Measurements from ENCODE around the gene FREM1. TPM values are rescaled to one million over a fixed set of nuclear protein-coding genes. Genes with fewer than 3 reads are reported as not detected.

The FREM1 gene
- total RNA-seq, 1 donor from 2014 or later, result 7.0 TPM

DNA sequence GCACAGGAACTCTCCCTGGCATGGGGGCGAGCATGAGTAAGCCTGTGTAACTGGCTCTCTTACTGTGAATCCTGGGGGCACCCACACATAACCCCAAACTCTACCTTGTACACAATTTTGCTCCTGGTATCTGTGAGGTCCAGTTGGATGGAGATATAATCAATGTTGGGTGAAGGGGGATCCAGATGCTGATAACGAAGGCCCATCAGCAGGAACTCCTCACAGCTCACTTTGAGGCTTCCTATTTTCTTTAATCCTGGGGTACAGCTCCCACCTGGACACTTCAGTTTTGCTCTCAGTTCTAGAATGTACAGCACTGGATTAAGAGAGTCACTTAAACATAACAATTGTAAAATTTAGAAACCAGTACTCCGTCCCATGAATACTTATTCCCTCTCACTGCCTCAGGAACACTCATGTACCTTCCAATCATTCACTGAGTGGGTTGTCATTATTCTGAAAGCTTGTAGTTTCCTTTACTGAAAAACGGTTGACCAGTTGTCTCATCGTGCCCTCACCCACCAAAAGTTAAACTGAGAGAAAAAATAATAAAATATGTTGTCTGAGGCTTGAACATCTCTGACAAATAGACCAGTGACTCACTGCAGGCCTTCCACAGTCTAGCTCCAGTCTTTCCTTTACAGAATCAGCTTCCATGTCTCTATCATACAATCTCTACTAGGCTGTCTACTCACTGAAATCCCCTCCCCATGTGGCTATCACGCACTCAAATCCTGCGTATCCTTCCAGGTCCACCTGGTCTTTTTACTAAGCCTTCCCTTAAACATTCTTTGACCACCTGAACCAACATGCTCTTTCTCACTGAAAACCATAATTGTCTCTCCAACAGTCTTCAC is 52.6 kb downstream of the FREM1 start:
- Histone ChIP-seq H3K9me3 (no peaks in the 10 kb centered on the region), H3K4me3 (no peak overlapping the region), H3K36me3 (no peaks in the 10 kb centered on the region), H3K27ac (no peak overlapping the region), H3K4me1 (no peaks in the 10 kb centered on the region), H3K27me3 (no peaks in the 10 kb centered on the region)
- DNase-seq, result no peak
- TF ChIP-seq, protein P1, sequence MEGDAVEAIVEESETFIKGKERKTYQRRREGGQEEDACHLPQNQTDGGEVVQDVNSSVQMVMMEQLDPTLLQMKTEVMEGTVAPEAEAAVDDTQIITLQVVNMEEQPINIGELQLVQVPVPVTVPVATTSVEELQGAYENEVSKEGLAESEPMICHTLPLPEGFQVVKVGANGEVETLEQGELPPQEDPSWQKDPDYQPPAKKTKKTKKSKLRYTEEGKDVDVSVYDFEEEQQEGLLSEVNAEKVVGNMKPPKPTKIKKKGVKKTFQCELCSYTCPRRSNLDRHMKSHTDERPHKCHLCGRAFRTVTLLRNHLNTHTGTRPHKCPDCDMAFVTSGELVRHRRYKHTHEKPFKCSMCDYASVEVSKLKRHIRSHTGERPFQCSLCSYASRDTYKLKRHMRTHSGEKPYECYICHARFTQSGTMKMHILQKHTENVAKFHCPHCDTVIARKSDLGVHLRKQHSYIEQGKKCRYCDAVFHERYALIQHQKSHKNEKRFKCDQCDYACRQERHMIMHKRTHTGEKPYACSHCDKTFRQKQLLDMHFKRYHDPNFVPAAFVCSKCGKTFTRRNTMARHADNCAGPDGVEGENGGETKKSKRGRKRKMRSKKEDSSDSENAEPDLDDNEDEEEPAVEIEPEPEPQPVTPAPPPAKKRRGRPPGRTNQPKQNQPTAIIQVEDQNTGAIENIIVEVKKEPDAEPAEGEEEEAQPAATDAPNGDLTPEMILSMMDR (IDR thresholded peaks at IDR 0.05), result no peak
- ATAC-seq, result no peak
- intact Hi-C loops (cut with DNase I), result no loop called here

DNA sequence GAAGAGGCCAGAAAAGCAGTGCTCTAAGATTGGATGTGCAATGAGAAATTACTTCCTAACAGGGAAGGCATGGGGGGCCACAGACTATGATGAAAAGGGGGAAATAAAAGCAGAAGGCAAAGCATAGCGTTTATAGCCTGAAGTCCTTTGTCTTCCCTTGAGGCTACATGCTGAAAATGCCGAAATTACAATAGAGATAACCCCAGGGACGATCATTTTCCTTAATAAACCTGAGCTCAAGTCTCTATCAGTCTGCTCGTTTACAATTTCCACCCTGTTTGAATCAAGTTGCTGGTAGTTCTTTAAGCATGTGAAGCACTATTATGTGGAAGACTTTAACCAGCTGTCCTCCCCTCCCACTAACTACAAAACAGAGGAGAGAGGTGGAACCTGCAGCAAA is 60.4 kb downstream of the FREM1 start:
- Histone ChIP-seq H3K4me1 (no peaks in the 10 kb centered on the region), H3K27me3 (no peaks in the 10 kb centered on the region), H3K9me3 (no peaks in the 10 kb centered on the region), H3K27ac (no peak overlapping the region), H3K36me3 (no peaks in the 10 kb centered on the region), H3K4me3 (no peak overlapping the region)
- intact Hi-C loops (cut with DNase I), result no loop called here
- ATAC-seq (no peak), DNase-seq (no peak)
- TF ChIP-seq, protein P1 (IDR thresholded peaks at IDR 0.05), result no peak

DNA sequence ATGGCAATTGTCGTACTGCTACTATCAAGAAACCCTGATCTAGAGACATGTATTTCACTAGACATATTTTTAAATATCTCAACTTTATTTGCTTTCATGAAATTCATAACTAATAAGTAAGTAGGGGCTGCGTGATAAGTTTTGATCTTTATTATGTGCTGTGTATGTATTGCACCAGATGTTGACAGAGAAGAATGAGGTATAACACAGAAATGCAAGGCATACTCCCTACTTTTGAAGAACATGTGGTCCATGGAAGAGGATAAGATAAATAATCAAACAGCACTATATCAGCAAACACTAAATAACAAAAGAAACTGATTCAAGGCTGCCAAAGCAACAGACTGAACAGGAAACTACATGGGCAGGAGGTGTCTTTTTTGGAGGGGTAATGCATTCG is 60.9 kb downstream of the FREM1 start:
- H3K27me3 ChIP-seq, result no peaks in the 10 kb centered on the region
- intact Hi-C loops (cut with DNase I), result no loop called here
- TF ChIP-seq, protein P1 (IDR thresholded peaks at IDR 0.05), result no peak
- DNase-seq, result no peak
- no peaks in the 10 kb centered on the region for H3K4me1 ChIP-seq
- H3K36me3 ChIP-seq, result no peaks in the 10 kb centered on the region
- no peak overlapping the region for H3K27ac ChIP-seq
- H3K4me3 ChIP-seq, result no peak overlapping the region
- no peak for ATAC-seq
- no peaks in the 10 kb centered on the region for H3K9me3 ChIP-seq

DNA sequence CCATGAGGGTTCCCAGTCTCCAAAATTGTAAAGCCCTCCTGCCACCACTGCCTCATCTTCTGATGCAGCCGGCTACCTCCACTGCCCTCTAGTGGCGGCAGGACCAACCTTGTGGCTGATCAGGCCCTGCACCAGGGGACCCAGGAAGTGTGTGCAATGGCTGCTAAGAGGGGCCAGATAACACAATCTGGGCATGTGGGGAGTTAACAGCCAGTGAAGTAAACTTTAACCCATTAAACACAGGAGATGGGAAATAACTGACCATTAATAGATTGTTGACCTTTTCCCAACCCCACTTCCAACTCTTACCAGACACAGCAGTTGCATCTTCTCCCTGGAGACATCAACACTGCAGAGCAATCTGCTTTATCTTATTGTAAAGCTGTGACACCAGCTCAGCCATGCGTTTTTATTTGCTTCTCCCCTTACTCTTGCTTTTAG is 63.3 kb downstream of the FREM1 start:
- ATAC-seq (peak; percentile 87), DNase-seq (peak; percentile 78)
- H3K4me1 ChIP-seq, result no peaks in the 10 kb centered on the region
- H3K4me3 ChIP-seq, result no peak overlapping the region
- H3K36me3 ChIP-seq, result no peaks in the 10 kb centered on the region
- TF ChIP-seq, protein P1 (IDR thresholded peaks at IDR 0.05), result peak; percentile 65
- H3K9me3 ChIP-seq, result no peaks in the 10 kb centered on the region
- intact Hi-C loops (cut with DNase I), result no loop called here
- H3K27me3 ChIP-seq, result no peaks in the 10 kb centered on the region
- H3K27ac ChIP-seq, result no peak overlapping the region

DNA sequence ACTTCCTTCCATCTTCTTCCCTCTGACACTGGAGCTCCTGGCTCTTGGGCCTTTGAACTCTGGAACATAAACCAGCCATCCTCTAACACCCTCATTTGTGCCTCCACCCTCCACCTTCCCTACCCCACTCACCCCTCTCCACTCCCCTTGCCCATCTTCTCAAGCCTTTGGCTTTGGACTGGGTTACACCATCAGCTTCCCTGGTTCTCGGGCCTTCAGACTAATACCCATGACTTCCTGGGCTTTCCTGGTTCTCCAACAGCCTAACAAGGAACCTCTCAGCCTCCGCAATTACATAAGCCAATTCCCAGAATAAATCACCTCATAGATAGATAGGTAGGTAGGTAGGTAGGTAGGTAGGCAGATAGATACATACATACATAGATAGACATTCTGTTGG is 67.1 kb downstream of the FREM1 start:
- Histone ChIP-seq H3K36me3 (no peaks in the 10 kb centered on the region), H3K4me3 (no peak overlapping the region), H3K4me1 (no peaks in the 10 kb centered on the region), H3K27ac (no peak overlapping the region), H3K27me3 (no peaks in the 10 kb centered on the region), H3K9me3 (no peaks in the 10 kb centered on the region)
- intact Hi-C loops (cut with DNase I), result no loop called here
- no peak for DNase-seq
- no peak for ATAC-seq
- TF ChIP-seq, protein P1 (IDR thresholded peaks at IDR 0.05), result no peak
